OCI-LY3 (cell line): ENCODE measurements around the gene GIGYF1.

Experiments
- EZH2phosphoT487 ChIP-seq: fragments of 200-600 bp; shearing (Covaris generic); IDR thresholded peaks from 2 replicates; pipeline ENCODE4 v1.6.1; 2018; ENCODE audit warnings: antibody characterized with exemption, mixed run types, low read depth
- TF ChIP-seq, protein P1 (sequence below): fragments of 200-600, 300-600 bp; sonication (generic); IDR thresholded peaks from 2 replicates; pipeline ENCODE4 v1.5.1; 2014; ENCODE audit warnings: antibody characterized with exemption, low read length, low read depth

DNA sequence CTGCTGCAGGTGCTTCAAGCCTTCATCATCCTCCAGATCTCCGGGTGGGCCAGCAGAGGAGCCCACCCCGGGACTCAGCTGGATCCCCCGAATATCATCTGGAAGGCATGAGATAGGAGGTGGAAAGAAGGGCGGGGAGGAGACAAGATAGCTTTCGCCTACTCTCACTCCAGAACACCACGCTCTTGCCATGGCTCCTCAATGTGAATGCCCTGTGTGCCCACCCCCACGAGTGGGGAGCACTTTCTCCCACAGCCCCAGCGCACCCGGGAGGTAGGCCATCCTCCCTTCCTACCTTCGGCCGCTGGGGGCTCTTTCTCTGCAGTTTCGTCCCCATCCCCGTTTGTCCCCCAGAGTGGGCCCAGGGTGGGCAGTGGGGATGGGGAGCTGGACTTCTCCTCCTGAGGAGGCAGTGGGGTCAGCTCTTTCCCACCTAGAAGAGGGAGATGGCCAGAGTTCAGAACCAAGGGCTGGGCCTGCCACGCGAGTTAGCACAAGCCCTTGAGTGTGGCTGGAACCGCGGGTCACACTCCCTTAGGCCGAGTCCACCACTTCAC lies 8.9 kb downstream of the GIGYF1 start:
- TF ChIP-seq, protein P1, sequence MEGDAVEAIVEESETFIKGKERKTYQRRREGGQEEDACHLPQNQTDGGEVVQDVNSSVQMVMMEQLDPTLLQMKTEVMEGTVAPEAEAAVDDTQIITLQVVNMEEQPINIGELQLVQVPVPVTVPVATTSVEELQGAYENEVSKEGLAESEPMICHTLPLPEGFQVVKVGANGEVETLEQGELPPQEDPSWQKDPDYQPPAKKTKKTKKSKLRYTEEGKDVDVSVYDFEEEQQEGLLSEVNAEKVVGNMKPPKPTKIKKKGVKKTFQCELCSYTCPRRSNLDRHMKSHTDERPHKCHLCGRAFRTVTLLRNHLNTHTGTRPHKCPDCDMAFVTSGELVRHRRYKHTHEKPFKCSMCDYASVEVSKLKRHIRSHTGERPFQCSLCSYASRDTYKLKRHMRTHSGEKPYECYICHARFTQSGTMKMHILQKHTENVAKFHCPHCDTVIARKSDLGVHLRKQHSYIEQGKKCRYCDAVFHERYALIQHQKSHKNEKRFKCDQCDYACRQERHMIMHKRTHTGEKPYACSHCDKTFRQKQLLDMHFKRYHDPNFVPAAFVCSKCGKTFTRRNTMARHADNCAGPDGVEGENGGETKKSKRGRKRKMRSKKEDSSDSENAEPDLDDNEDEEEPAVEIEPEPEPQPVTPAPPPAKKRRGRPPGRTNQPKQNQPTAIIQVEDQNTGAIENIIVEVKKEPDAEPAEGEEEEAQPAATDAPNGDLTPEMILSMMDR, result no peak
- no peak for TF ChIP-seq EZH2phosphoT487
